Measurements from ENCODE around the gene CDT1.
"Not testable (repeated sequence)": the region's sequence is repeated elsewhere in the genome, so short reads cannot be mapped to it uniquely, and the experiment has no call there.

Gene CDT1

DNA sequence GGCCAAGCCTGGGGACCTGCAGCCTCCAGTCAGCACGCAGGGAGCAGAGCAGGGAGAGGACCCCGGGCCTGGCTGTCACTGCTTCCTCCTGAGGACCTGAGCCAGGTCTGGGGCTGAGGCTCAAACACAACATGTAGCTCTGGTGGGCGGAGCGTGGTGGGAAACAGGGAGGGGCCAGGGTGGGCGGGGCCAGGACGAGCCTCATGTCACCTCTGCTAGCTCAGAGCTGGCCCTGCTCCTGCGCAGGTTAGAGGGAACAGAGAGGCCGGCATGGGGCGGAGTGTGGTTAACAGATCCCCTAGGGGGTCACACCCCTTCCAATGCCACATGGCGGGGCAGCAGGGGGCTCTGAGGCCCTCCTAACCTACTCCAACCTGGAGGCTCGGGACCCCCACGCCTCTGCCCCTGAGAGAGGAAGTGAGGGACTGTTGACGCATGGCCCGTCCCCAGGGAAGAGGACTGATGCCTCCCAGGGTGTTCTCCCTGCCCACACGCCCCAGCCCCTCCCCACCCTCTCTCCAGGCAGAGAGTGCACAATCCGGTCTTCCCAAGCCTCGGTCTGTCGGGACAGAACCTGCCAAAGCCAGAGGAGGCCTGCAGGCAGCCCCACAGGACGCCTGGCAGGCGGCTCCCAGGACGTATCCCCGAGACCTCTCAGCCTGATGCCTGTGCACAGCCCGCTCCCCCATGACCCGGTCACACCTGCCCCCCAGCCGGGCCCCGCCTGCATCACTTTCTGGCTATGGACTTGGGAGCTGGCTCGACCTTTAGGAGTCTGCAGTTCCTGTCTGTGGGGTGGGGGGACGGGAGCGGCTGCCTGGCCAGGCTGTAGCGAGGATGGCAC is 33.8 kb upstream of the CDT1 start:
- DNase-seq: peak; percentile 95

DNA sequence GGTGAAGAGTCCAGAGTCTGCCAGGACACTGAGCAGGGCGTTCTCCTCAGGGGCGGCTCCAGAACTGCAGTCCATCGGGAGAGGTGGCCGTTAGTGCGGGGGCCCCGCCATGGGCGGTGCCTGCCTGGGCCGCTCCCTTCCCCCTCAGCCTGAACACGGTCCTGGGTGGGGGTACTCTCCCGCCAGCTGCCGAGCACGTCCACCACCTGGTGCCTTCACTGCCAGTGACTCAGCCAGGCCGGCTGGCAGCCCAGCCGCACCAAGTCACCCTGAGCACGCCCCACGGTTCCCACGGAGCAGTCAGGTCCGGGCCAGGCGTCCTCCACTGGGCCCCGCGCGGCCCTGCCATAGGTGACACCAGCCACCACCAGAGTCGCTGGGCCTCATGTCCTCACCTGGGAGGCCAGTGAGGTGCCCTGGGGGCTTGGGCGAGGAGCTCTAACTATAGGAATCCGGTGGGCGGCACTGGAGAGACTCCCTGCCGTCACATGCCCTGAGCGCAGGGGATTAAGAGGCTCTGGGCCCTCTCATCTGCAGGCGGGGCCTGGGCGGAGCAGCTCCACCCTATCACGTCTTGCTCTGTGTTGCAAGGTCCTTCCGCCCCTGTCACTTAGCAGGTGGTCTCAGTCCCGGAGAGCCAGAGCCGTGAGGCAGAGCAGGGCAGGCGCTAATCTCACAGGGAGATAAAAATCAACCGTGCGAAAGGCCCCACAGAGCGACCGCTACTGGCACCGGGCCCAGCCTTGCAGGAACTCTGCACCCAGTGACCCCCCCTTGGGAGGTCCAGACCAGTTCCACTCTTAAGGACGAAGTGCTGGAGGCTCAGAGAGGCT is 32.9 kb upstream of the CDT1 start:
- DNase-seq: peak; percentile 96

DNA sequence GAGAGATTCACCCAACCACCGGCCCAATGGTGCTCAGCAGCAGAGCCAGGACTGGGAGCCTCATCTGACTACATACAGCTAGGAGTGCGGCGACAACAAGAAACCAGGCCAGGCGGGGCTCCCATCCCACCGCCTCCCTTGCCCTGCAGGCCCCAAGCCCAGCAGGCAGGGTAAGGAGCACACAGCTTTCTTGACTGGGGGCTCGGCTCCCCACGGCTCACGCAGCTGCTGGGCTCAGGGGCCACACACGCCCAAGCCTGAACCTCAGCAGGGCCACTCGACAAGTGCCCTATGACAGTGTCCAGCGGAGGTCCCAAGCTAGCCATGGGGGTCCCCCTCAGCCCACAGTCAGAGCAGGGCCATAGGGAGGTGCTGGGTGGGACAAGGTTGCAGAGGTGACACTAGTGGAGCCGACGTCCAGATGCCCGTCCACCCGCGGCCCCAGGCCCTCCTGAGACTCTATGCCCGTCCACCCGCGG is 32.3 kb upstream of the CDT1 start:
- no peak for DNase-seq

DNA sequence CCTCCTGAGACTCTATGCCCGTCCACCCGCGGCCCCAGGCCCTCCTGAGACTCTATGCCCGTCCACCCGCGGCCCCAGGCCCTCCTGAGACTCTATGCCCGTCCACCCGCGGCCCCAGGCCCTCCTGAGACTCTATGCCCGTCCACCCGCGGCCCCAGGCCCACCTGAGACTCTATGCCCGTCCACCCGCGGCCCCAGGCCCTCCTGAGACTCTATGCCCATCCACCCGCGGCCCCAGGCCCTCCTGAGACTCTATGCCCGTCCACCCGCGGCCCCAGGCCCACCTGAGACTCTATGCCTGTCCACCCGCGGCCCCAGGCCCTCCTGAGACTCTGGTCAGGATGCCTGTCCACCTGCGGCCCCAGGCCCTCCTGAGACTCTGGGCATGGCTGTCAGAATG is 31.8 kb upstream of the CDT1 start:
- not testable (repeated sequence) for DNase-seq

DNA sequence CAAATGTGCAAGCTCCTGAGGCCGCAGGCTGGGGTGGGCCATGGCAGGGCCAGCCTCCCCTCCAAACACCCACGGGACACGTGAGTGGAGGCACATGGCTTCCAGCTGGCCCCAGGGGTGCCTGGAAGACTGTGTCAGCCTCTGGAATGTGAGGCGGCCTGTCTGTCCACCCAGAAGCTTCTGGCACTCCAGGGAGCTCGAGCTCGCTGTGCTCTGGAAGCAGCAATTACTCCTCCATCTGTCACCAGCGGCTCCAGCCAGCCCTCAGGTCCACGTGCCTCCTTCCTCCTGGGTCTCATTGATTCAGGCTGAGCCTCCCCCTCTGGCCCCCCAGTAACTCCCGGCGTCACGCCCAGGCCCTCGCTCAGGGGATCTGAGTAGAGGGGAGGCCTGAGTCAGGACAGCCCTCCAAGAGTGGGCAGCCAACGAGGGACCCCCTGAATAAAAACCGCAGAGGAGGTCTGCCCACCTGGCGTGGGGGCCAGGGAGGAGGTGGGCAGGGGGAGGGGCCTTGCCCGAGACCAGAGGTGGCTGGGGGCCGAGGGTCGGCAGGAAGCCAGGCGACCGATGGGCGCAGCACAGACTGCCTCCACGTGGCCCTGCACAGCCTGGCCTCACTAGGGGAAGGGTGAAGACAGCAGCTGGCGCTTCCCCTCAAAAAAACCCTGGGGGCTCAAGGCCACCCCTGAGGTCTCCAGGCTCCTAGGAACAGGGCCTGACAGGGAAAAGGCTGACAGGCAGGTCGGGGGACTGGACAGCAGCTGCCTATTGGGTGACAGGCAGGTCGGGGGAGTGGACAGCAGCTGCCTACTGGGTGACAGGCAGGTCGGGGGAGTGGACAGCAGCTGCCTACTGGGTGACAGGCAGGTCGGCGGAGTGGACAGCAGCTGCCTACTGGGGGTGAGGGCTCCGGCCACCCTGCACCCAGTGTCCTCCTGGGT is 30.4 kb upstream of the CDT1 start:
- DNase-seq: peak; percentile 97

DNA sequence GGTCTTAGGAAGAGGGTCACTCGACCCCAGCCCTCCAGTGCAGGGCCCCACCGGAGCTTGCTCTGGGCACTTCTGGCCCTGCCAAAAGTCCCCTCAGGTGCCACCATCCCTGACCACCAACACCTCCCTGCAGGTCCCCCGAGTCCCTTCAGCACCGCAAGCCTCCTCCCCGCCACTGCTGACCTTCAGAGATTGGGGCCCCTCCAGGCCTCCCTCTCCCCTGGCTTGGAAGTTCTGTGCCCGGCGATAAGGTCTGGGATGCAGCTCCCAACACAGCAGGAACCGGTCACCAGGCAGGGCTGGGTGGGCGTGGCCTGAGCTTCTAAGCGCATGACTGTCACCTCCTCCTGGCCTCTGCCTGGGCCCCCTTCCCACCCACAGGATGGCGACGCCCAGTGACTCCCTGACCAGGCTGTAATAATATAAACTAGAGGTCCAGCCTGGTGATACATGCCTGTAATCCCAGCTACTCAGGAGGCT is 29.7 kb upstream of the CDT1 start:
- peak; percentile 89 for DNase-seq

DNA sequence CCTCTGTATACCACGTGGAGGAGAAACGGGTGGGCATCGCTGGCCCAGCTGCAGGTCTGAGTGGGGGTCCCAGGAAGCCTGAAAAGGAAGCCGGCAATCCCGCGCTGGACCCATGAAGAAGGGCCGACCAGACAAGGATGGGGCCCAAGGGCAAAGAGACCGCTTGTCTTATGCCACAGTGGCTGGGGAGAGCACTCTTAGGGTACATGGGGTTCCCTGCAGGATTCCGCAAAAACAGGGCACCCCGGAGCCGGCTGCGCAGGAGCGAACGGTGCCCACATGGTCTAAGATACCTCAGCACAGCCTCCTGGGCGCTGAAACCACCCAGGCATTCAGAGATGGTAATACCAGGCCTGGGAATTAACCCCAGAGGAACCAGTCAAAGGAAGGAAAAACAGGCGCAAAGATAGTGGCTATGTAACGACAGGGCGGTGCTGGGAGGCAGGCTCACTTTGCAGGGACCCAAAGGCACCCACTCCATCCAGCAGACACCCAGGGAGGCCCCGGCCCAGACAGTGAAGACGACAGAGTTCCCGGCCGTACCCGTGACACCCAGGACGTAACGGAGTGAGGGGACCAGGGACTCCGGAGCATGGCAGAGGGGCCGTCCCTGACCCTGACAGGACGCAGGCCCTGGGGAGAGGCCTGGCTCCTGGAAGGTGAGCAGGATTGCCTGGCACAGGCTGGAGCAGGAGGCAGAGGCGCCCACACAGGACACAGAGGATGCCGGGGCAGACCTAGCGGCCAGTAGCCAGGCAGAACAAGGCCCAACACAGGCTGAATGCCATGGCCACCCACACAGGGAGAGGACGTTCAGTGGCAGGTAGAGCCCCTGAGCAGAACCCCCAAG is 28.8 kb upstream of the CDT1 start:
- no peak for DNase-seq

DNA sequence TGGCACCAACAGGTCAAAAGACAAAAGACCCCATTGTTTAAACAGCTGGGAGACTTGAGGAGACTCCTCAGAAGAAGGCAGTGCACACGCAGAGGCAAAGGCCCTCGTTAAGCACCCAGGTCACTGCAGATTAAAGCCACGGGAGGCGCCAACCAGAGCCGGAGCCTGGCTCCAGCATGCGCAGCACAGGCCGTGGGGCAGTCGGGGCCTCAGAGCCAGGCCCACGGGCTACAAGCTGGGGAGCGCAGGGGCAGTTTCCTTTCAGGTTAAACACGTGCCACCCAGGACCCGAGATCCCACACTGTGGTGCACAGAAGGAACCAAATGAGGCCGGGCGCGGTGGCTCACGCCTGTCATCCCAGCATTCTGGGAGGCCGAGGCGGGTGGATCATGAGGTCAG is 27.8 kb upstream of the CDT1 start:
- DNase-seq: peak; percentile 55

DNA sequence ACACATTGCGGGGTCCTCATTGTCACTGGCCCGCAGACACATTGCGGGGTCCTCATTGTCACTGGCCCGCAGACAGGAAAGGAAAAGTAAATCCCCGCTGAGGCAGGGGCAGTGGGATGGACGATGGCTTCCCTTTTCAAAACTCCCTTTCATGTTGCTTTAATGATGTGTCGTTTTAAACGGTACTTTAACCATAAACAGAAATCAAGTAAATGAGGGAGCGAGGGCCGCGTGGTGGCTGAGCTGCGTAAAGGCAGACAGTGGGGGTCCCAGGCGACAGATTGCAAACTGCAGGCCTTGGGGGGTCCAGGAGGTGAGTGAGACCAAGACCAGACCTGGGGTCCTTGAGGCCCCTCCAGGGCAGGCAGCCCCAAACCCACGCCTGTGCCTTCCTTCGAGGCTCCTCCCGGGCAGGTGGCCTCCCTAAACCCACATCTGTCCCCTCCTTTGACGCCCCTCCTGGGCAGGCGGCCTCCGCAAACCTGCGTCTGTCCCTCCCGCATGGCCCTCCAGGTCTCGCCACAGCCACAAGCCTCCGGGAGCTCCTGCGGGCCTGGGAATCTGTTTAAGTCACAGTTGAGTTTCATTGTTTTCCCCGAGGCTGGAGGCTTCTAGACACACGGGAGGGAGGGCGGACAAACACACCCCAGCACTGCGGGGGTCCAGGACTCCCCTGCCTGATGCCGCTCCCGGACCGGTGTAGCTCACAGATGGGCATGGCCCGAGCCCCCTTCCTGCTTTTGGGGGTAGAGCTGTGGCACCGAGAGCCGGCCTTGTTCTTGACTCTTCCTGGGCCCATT is 25.9 kb upstream of the CDT1 start:
- peak; percentile 54 for DNase-seq

DNA sequence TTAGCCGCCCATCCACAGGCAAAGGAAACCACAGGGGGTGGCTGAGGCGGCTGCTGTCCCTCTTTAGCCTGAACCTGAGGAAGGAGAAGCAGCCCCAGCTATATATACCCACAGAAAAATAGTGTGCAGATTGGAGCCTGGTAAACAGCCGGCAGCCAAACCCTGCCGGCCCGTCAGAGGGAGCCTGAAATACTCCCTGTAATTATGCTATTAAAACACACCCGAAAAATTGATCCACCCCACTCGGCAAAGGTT is 25.4 kb upstream of the CDT1 start:
- no peak for DNase-seq

DNA sequence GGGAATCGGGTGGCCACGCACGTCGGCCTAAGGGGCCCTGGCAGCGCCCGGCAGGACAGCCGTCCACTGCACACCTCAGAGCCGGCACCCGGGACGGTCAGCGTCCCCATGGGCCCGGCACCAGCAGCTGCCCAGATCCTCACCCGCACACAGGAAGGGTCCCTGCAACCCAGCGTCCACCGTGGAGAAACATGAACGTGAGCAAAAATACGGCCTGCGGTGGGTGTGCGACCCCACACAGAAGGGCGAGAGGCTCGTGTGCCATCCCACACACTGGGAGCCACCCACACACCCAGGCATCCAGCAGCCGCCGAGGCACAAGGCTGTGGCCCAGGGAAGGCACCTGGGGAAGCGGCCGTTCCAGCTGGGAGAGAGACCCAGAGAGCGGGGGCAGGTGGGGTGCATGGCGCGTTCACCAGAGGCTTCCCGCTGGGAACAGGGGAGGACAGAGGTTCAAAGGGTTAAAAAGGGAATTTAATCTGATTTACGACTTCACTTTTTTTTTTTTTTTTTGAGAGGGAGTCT is 25.0 kb upstream of the CDT1 start:
- no peak for DNase-seq

DNA sequence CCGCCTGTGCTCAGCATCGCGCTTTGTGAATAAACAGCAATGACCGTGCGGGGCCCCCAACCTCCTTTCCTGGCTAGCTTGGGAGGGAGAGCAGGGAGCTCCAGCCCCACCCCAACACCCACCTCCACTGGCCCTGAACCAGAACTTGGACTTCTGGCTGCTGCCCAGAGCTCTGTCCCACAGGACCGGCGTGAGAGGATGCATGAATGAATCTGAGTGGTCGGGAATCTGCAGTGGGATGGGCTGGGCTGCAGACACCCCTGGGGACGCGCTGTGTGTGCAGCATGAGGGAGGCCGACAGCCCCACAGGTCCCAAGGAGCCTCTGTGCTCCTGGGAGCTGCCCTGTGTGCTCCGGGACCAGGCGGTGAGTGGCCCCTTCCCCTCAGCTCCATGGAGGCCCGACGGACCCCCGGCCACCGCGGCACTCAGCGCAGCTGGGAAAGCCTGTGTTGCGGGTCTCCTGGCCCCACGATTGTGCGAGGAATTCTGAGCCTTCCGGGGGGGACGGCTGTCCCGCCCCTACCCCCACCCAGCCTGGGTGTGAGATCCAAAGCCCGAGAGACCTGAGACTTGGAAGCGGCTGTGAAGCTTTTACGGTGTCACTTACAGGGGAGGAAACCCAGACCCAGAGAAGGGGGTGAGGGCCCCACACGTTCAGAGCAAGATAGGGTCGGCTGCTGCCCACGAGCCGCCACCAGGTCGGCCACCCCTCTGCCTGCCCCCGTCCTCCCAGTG is 24.0 kb upstream of the CDT1 start:
- DNase-seq: no peak

DNA sequence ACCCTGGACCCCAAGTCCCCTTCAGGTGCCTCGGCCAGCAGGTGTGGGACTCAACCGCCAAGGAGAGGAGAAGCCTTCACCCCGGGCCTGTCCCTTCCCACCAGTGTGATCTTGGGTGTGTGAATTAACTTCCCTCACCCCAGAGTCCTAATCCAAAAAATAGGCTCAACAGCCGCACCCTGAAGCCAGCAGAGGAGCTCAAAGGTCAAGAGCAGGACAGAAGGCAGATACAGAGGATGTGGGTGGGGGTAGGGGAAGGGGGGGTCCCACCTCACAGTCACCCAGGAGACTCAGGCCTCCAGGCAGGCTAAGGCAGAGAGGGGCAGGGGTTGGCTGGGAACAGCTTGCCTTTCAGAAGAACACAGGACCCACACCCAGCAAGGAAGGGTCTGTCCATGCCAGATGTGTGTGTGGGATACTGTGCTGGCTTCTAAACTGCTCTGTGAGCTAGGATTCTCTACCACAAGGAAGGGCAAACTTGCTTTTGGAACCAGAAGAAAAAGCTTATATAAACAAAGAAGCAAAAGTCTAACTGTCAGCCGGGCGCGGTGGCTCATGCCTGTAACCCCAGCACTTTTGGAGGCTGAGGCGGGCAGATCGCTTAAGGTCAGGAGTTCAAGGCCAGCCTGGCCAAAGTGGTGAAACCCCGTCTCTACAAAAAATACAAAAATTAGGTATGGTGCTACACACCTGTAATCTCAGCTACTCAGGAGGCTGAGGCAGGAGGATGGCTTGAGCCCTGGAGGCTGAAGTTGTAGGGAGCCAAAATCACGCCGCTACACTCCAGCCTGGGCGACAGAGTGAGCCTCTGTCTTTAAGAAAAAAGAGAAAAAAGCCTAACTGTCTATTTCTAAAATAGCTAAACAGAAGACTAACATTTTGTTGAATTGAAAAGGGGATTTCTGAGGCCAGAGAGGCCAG is 23.2 kb upstream of the CDT1 start:
- DNase-seq: no peak

DNA sequence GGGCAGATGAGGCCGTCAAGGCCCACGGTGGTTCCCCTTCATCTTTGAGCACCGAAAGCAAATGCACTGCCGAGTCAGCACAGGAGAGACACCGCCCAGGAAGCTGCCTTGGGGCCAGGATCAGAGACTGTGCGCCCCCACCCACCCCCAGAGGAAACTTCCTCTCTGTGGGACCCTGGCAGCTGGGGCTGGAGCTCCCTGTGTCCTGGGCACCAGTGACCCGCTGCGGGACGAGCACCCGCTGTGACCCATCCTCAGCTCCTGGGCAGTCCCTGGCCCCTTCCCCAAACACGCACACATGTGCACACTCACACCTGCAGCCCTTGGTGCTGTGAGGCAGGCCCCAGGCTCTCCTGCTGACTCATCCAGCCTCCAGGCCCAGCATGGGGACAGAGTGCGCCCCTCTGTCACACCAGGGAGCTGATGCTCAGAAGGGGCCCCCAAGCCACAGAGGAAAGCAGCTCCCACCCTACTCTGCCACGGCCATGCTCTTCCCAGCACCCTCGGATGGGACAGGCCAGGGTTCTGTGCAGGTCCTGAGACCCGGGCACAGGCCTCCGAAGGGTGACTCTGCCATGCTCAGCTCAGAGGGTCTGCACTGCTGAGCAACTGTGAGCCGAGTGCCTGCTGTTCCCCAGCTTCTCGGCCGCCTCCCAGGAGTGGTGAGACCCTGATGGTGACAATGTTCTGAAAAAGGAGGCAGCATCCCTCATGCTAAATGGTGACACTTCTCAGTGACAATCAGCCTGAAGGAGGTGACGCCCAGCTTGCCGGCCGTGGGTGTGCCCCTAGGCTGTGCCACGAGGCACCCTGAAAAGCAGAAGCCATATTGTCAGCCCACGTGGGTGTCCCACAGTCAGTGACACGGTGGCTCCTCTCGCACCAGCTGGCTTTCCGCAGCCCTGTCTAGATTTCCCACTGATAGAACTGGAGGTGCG is 22.2 kb upstream of the CDT1 start:
- DNase-seq: peak; percentile 57

DNA sequence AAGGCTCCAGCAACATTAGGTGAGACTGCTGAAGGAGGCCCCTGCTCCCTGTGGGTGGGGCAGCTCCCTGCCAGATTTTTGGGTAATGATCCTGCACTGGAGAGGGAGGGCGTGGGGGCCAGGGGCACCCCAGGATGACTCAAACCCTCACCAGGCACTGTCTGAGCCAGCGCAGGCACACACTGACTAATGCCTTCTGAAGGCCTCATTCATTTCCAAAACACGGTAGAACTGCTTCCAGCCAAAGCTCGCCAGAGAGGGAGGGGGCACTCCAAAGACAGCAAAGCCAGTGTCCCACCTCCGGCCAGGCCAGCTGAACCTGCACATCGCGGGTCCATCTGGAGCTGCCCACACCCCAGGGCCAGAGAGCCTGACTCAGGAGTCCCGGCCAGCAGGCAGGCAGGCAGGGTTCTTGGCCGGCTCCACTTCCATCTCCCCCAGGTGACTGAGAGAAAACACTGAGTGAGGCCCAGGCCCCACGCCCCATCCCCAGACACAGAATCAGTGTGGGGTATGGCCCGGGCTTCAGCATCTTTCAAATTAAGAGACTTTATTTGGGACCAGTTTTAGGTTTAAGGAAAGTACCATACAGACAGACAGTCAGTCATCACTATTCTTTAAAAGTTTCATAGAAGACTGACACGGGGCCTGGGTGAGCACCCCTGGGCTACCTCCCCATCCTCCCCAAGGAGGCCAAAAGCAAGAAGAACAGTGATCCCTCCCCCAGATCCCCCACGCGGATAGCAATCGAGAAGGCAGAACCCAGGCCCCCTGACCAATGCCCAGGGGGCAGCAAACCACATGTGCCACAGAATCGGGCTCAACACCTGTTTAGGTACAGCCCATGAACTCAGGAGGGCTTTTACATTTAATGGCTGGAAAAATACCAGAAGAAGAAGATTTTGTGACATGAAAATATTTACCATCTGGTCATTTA is 20.9 kb upstream of the CDT1 start:
- peak; percentile 83 for DNase-seq

DNA sequence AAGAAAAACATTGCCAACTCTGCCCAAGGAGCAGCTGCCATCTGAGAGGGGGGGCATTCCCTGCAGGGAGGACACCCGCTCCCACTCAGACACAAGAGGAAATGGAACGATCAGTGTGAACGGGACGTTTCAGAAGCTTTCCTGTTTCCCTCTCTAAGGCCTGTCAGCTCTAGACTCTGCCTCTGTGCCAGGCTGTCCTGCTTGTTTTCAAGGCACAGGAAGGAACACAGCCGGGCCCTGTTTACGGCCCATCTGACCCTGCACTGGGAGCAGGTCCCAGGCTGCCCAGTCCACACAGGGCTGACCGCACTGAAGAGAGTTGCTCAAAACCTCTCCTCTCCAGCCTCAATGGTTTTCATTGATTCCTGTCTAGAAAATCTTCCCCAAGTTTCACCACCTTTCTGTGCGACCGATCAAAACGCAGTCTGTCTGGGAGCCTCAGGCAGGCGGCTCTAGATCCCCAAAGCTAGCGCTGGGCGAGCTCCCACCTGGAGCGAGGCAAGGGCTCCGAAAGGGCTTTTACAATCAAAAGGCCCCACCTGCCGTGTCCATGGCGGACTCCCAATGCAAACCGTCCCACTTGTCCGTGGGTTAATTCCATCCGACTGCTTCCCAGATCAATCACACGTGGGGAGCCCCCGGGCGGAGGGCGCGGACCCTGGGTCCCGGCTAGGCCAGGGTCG is 20.1 kb upstream of the CDT1 start:
- DNase-seq: peak; percentile 71
